GM19397 (cell line): Measurements from ENCODE around the gene MMP17.

Experiments
- ATAC-seq: cut with Tn5 transposase; IDR thresholded peaks from one replicate; pipeline ENCODE4 v1.9.1; 2021; ENCODE audit warnings: mild to moderate bottlenecking, moderate library complexity; ENCODE audit not compliant: unreplicated experiment

MMP17 gene

GRCh38 chr12:131829791-131830334 lies 1.7 kb downstream of the MMP17 start:
- ATAC-seq, result no peak

- peak; percentile 47 for ATAC-seq
Measured at GRCh38 chr12:131830335-131830913, 2.2 kb downstream of the MMP17 start.

DNA sequence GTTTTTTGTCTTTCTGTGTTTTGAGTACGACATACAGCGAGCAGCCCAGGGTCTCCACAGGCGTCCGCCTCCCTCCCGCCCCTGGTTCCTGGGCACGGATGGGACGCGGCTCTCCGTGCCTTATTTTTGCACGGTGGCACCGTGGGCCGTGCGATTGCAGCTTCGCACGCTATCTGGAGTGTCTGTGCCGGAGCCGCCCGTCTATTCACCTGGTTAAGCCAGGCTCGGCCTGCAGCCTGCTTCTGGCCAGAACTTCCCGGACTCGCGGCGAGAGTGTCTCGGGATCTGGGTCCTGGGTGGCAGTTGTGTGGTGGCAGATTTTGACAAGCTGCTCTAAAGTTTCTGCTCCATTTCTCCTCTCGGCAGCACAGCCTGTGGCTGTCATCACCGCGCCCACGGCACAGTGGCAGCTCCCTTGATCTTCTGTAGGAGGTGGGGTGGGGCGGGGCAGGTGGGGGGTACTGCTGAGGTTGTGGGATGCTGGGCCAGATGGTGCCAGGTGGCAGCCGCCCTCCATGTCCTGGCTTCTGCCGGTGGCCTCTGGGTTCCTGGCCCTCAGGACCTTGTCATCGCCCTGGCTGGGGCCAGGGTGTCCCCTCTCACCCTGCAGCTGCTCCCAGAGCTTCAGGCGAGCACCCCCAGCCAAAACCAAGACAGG lies 2.9 kb downstream of the MMP17 start:
- ATAC-seq, result no peak

DNA sequence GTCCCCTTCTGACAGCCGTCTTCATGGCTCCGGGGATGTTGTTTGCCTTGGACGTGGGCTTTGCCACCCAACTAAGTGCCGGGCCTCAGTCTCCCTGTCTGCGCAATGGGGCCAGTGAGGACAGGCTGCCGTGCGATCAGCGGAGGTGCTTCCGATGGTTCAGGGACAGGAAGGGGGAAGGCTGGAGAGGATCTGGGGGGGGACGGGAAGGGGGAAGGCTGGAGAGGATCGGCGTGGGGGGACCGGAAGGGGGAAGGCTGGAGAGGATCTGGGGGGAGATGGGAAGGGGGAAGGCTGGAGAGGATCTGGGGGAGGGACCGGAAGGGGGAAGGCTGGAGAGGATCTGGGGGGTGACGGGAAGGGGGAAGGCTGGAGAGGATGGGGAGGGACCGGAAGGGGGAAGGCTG lies 3.4 kb downstream of the MMP17 start:
- no peak for ATAC-seq

DNA sequence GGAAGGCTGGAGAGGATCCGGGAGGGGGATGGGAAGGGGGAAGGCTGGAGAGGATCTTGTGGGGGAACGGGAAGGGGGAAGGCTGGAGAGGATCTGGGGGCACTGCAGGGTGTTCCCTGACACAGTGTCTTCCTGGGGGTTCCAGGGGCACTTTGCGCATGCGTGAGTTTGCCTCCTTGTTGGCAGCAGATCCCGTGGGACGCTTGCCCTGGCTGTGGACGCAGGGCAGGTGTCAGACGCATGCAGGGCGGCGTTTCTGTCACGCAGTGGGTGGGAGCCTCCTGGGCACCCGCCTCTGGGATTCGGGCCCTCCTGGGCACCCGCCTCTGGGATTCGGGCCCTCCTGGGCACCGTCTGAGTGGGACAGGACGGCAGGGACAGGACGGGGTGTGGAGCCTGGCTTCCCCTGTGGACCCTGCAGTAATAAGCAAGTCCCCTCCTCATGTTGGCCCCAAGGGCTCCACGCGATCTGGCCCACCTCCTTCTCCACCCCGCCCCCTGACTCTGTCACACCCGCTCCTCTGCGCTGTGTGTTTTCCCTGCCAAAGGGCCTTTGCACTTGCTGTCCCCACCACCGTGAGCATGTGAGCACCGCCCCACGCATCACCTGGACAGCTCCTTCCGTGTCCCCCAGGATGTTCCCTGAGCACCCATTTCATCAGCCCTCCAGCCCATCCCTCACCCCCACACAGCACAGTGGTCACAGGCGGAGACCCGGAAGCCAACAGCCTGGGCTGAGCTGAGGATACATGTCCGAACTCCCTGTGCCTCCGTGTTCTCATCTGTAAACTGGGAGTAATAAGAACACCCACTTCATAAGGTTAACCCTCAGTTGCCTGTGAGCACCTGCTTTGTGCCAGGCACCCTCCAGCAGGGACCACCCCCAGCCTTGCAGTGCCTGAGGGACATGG lies 4.4 kb downstream of the MMP17 start:
- no peak for ATAC-seq

DNA sequence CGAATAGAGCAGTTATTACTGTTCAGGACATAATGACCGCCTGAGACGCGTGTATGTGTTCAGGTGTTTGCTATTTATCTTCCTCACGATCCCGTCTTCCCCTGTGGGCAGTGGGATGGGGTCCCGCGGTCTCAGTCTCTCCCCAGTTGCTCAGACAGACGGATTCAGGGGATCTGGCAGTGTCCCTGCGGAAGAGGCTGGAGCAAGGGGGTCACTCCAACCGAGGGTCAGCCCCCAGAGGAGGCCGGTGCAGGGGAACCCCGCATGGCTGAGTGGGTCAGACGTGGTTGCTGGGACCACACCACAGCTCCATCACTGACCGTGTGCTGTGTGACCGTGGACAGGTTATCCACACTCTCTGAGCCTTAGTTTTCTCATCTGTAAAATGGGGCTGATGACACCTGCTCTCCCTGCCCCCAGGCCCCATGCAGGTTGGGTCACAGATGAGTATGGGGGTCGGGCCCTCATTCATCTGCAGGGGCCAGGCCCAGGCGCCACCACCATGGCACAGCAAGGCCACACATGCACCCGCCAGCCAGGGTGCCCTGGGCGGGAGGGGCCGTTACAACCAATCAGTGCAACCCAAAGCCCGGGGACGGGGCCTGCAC lies 5.2 kb downstream of the MMP17 start:
- ATAC-seq, result no peak

DNA sequence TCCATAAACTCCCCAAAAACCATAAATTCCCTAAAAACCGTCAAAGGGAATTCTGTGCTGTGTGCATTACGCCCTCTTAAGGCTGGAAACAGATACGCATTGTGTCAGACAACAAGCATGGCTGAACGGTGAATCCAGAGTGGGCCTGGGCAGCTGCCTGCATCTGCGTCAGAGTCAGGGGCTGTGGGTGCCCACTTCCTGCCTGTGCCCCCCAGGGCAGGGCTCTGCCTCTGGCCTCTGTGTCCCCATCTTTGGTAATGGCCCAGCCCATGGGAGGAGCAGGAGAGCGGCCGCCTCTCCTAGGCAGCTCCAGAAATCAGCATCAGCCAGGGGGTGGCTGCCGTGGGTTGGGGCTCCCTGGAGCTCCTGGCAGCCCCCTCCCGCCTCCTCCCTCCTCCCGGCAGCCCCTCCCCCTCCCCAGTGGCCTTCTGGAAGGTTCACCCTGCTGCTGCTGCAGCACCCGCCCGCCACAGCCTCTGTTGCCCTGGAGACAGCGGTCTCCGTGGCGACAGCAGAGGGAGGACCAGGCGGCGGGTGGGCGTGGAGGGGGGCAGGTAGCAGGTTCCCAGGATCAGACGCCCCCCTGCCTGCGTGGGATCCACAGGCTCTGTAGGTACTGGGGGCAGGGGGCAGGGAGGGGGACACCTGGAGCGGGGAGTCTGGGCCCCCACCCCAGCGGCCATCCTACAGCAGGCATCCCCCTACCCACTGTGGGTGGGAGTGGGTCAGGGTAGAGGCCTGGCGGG lies 5.9 kb downstream of the MMP17 start:
- no peak for ATAC-seq

DNA sequence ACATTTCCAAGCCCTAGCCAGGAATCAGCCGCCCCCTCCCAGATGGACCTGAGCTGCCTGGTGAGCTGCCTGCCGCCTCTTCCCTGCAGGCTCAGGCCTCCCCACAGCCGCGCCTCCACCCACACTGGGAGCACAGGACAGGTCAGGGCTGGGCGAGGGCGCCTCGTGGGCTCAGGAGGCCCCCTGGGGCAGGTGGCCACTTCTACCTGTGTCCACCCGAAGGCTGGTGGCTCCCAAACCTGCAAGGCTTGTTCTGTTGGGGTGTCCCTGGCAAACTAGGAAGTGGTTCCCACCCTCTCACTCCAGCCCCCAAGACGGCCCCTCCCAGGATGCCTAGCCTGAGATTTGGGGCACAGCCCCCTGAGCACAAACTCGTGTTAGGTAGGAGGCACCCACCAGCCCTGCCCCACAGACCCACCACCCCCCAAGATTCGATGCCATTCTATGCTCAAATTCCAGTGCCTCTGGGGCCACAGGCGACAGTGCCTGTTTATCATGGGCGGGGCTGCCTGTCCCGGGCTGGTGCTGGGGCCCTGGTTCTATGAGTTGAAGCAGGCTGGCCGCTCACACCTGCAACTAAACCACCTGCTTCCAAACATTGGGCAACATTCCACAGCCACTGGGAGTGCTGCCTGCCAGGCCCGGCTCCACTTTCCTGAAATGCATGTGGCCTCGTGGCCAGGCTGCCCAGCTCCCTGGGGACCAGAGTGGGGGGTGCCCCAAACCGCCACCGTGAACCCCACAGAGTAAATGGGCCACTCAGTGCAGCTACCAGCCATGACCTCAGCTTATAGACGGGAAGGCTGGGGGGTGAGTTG lies 6.8 kb downstream of the MMP17 start:
- no peak for ATAC-seq

DNA sequence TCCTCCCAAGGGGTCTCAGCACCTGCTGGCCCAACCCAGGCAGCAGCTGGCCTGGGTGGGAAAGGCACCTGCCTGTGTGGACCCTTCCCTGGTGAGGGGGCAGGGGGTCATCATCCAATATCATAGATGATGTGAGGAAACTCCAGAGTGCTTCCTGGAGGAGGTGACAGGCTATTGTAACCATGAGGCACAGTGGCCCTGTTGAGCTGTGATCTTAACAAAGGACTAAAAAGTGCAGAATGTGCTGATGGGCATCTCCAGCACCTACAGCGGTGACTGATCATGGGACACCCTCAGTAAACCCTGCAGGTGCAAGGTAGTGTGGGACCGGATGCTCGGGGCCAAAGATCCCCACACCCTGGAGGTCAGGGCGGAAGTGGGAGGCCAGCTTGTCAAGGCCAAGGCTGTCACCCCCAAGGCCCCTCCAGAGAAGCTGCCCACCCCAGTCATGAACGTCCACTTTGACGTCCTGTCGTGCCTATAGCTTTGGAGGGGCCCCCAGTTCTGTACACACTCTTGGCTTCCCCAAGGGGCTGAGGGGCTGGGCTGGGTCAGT lies 7.5 kb downstream of the MMP17 start:
- no peak for ATAC-seq

DNA sequence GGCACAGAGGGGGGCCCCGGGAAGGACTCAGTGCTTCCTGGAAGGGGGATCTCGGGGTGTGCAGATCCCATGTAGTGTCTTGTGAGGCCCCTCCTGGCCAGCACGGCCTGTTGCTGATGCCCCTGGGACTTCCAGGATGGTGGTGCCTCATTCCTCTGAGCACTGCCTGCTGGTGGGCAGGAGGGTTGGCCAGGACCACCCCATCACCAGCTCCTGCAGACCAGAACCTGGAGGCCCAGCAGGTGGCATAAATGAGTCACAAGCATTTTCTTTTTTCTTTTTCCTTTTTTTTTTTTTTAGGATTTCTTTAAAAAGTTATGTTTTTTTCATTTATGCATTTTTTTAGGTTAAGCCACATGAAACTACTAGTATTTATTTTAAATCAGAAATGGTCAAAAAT lies 8.0 kb downstream of the MMP17 start:
- ATAC-seq, result no peak

- no peak for ATAC-seq
Measured at GRCh38 chr12:131836714-131837397, 8.7 kb downstream of the MMP17 start.

GRCh38 chr12:131840643-131841416 lies 12.6 kb downstream of the MMP17 start:
- ATAC-seq, result no peak

DNA sequence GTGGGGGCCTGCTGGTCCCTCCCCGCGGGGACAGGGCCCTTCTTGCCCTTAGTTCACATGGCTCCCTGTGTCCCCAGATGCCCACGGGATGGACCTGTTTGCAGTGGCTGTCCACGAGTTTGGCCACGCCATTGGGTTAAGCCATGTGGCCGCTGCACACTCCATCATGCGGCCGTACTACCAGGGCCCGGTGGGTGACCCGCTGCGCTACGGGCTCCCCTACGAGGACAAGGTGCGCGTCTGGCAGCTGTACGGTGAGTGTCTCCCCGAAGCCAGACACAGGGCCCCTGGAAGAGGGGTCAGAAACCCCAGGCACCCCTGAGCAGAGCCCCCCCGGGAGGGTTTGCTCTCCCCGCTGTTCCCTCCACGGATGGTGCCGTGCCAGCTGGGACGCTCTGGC lies 13.4 kb downstream of the MMP17 start:
- no peak for ATAC-seq

DNA sequence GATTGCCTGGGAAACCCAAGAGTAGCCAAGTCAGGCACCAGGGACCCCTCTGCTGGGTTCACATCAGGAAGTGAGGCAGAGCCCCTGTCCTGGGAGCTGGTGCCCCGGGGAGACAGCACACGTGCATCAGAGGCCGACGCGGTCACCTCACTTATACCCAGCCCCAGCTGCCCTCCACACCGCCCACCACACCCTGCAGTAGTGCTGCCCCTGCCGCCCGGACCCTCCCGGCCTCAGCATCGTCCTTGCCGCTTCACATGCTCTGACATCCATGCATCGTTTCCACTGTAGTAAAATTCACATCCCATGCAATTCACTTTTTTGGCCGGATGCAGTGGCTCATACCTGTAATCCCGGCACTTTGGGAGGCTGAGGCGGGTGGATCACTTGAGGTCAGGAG lies 14.0 kb downstream of the MMP17 start:
- ATAC-seq, result no peak

DNA sequence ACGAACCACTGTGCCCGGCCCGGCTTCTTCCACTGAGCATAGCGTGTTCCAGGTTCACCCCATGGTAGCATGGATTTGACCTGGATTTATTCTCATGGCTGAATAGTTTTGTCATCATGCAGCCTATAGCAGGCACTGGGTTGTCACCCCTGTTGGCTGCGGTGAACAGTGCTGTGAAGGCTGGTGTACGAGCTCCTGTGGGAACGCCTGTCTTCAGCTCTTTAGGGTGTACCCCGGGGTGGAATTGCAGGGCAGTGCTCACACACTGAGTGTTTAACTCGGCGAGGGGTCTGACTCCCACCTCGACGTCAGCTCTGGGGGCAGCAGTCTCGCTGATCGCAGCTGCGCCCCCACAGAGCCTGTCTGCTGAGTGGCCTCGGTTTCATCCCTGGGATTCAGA lies 15.3 kb downstream of the MMP17 start:
- ATAC-seq, result no peak

GRCh38 chr12:131844140-131844539 lies 15.9 kb downstream of the MMP17 start:
- ATAC-seq, result no peak

GRCh38 chr12:131844656-131845055 lies 16.5 kb downstream of the MMP17 start:
- no peak for ATAC-seq

DNA sequence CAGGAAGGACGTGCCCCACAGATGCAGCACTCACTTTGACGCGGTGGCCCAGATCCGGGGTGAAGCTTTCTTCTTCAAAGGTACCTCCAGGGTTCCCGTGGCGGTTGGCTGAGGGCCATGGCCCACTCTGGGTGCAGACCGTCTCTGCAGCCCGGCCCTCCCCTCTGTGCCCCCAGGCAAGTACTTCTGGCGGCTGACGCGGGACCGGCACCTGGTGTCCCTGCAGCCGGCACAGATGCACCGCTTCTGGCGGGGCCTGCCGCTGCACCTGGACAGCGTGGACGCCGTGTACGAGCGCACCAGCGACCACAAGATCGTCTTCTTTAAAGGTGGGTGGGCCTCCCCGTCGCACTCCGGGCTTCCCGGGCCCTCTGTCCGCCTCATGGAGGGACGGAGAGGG lies 16.9 kb downstream of the MMP17 start:
- ATAC-seq, result no peak
